IPS DF 6.9 (cell line): ENCODE measurements around the gene BOC.

Source experiments
- DNase-seq: peaks from one replicate; pipeline ENCODE4 v3.0.0-alpha.2; 2013; ENCODE audit warnings: low read depth, low spot score
- H3K27ac ChIP-seq: one replicate; pipeline ENCODE4 v1.5.1; 2013; ENCODE audit warnings: low read length, control low read depth
- H3K27me3 ChIP-seq: 2 replicates; pipeline ENCODE4 v1.6.1; 2013; ENCODE audit warnings: mild to moderate bottlenecking, low read length; ENCODE audit not compliant: control insufficient read depth, insufficient read depth
- H3K36me3 ChIP-seq: 2 replicates; pipeline ENCODE4 v1.6.1; 2013; ENCODE audit warnings: low read length; ENCODE audit not compliant: control insufficient read depth, insufficient read depth
- H3K4me1 ChIP-seq: 2 replicates; pipeline ENCODE4 v1.6.1; 2013; ENCODE audit warnings: low read length; ENCODE audit not compliant: control insufficient read depth, insufficient read depth
- H3K4me3 ChIP-seq: 2 replicates; pipeline ENCODE4 v1.5.1; 2013; ENCODE audit warnings: mild to moderate bottlenecking, low read length
- H3K9me3 ChIP-seq: 2 replicates; pipeline ENCODE4 v1.6.1; 2013; ENCODE audit warnings: low read length, inconsistent platforms; ENCODE audit not compliant: control insufficient read depth, insufficient read depth
- WGBS: extraction: QIAGEN DNeasy Blood & Tissue Kit; methylation state at CpG from one replicate; pipeline ENCODE4 v1.1.7; 2013; ENCODE audit warnings: mixed read lengths, missing lambda C conversion rate; ENCODE audit not compliant: insufficient read length, insufficient coverage; 5-methylcytosine and 5-hydroxymethylcytosine counted together

BOC gene

DNA sequence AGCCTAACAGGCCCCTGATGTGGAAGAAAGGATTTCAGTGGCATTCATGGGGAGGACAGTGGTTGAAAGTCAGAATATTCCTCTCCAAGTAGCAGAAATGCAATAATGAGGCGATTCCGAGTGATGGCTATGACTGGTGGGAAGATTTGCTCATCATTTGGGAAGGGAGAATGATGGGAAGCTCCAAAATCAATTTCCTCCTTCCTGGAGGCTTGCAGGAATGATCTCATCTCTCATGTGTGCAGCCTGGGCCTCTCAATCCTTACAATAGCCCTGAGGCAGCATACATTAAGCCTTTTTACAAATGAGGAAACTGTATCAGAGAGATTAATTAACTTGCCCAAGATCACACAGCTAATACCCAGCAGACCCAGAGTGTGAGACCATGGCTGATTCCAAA is 58.7 kb downstream of the BOC start:
- H3K4me3 ChIP-seq: no peak overlapping the region
- H3K9me3 ChIP-seq: no peaks in the 10 kb centered on the region
- H3K27ac ChIP-seq: no peak overlapping the region
- H3K4me1 ChIP-seq: peaks cover 4% of the 10 kb centered on the region; the same call in 1 of the 2 replicates
- H3K27me3 ChIP-seq: no peaks in the 10 kb centered on the region
- WGBS: no CpG with 5 or more reads among the region's 2 CpGs
- H3K36me3 ChIP-seq: no peaks in the 10 kb centered on the region
- DNase-seq: no peak

DNA sequence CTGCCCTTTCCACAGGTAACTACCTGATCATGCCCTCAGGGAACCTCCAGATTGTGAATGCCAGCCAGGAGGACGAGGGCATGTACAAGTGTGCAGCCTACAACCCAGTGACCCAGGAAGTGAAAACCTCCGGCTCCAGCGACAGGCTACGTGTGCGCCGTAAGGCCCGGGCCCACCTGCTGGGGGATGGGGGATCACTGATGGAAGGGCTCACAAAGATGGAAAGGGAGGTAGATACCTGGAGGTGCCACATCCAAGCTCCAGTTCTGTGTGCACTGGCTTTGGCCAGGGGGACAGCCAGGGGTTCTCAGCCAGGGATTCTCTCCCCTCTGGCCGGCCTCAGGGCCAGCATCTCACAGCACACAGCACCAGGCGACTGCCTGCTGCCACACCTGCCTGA is 59.4 kb downstream of the BOC start:
- H3K4me3 ChIP-seq: no peak overlapping the region

DNA sequence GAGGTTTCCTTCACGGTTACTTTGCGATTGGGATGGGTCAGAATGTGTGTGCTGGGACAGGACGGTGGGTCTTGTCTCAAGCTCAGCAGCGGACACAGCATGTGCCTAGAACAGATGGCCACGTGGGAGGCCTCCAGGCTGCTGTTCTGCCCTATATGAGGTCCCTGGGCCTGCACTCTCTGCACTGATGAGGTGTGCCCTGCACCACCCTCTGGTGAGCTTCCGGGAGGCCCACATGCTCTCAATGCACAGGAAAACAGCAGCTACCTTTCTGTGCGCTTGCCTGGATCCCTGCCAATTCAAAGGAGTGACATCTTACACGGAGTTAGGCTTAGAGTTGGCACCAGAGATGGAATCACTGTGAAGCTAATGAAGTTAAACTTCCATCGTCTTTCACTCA is 59.8 kb downstream of the BOC start:
- no peak for DNase-seq
- no peak overlapping the region for H3K4me3 ChIP-seq
- peaks cover 2% of the 10 kb centered on the region; the same call in 1 of the 2 replicates for H3K4me1 ChIP-seq
- WGBS: no CpG with 5 or more reads among the region's 9 CpGs
- H3K27ac ChIP-seq: no peak overlapping the region
- no peaks in the 10 kb centered on the region for H3K36me3 ChIP-seq
- no peaks in the 10 kb centered on the region for H3K27me3 ChIP-seq
- no peaks in the 10 kb centered on the region for H3K9me3 ChIP-seq

More for the DNA sequence above, 59.4 kb downstream of the BOC start:
- no peak overlapping the region for H3K27ac ChIP-seq
- H3K36me3 ChIP-seq: no peaks in the 10 kb centered on the region
- H3K9me3 ChIP-seq: no peaks in the 10 kb centered on the region
- no peak for DNase-seq
- WGBS: no CpG with 5 or more reads among the region's 9 CpGs
- peaks cover 2% of the 10 kb centered on the region; the same call in 1 of the 2 replicates for H3K4me1 ChIP-seq
- H3K27me3 ChIP-seq: no peaks in the 10 kb centered on the region

DNA sequence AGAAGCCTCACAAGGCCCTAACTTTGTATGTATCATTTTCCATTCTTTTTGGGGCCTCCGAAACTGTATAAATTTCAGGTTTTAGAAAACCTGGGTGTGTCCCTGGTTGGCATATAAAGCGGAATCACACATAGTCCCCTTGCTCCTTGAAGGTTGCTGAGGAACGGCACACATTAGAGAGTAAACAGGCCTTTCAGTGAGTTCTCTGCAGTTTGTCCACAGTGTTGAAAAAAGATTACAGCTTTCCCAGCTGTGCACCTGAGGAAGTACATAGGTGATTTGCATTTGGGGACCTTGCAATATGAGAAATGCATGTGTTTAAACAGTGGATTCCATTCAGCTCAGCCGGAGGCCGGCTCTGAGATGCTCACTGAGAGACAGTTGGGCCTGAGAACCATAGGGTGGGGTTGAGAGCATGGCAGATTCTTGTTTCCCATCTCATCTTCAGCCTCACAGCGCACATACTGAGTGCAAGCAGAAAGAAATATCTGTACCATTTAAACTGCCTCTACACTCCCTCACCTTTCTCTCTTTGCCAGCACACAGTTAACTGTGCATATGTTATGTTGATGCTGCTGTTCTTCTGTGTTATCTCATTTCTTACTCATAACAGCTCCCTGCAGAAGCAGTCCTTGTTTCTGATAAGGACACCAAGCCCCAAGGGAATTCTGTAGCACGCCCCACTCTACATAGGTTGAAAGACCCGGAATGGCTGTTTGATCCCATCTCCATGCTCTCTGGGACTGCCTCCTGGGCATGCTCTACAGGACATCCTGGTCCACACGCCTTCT is 60.4 kb downstream of the BOC start:
- H3K27me3 ChIP-seq: no peaks in the 10 kb centered on the region
- H3K4me1 ChIP-seq: peaks cover 2% of the 10 kb centered on the region; the same call in 1 of the 2 replicates
- no peaks in the 10 kb centered on the region for H3K9me3 ChIP-seq
- H3K27ac ChIP-seq: no peak overlapping the region
- H3K4me3 ChIP-seq: no peak overlapping the region
- no CpG with 5 or more reads among the region's 9 CpGs for WGBS
- no peak for DNase-seq
- H3K36me3 ChIP-seq: no peaks in the 10 kb centered on the region

DNA sequence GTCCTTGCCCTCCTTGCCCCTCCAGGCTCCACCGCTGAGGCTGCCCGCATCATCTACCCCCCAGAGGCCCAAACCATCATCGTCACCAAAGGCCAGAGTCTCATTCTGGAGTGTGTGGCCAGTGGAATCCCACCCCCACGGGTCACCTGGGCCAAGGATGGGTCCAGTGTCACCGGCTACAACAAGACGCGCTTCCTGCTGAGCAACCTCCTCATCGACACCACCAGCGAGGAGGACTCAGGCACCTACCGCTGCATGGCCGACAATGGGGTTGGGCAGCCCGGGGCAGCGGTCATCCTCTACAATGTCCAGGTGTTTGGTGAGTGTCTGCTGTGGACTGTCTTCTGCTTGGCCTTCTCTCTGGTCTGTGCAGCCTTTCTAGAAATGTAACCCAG is 61.0 kb downstream of the BOC start:
- no peaks in the 10 kb centered on the region for H3K27me3 ChIP-seq
- no peaks in the 10 kb centered on the region for H3K9me3 ChIP-seq
- no peak overlapping the region for H3K27ac ChIP-seq
- DNase-seq: no peak
- peaks cover 2% of the 10 kb centered on the region; the same call in 1 of the 2 replicates for H3K4me1 ChIP-seq
- no peaks in the 10 kb centered on the region for H3K36me3 ChIP-seq
- WGBS: no CpG with 5 or more reads among the region's 13 CpGs
- H3K4me3 ChIP-seq: no peak overlapping the region

DNA sequence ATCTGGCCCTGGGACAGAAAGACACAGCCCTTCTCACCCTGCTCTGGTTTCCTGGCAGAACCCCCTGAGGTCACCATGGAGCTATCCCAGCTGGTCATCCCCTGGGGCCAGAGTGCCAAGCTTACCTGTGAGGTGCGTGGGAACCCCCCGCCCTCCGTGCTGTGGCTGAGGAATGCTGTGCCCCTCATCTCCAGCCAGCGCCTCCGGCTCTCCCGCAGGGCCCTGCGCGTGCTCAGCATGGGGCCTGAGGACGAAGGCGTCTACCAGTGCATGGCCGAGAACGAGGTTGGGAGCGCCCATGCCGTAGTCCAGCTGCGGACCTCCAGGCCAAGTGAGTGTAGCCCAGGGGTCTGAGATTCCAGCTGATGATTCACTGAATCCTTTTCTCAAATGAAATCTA is 61.7 kb downstream of the BOC start:
- no peak overlapping the region for H3K4me3 ChIP-seq
- H3K27me3 ChIP-seq: no peaks in the 10 kb centered on the region
- H3K9me3 ChIP-seq: no peaks in the 10 kb centered on the region
- peaks cover 2% of the 10 kb centered on the region; the same call in 1 of the 2 replicates for H3K4me1 ChIP-seq
- no peaks in the 10 kb centered on the region for H3K36me3 ChIP-seq
- WGBS: no CpG with 5 or more reads among the region's 15 CpGs
- no peak for DNase-seq
- no peak overlapping the region for H3K27ac ChIP-seq

DNA sequence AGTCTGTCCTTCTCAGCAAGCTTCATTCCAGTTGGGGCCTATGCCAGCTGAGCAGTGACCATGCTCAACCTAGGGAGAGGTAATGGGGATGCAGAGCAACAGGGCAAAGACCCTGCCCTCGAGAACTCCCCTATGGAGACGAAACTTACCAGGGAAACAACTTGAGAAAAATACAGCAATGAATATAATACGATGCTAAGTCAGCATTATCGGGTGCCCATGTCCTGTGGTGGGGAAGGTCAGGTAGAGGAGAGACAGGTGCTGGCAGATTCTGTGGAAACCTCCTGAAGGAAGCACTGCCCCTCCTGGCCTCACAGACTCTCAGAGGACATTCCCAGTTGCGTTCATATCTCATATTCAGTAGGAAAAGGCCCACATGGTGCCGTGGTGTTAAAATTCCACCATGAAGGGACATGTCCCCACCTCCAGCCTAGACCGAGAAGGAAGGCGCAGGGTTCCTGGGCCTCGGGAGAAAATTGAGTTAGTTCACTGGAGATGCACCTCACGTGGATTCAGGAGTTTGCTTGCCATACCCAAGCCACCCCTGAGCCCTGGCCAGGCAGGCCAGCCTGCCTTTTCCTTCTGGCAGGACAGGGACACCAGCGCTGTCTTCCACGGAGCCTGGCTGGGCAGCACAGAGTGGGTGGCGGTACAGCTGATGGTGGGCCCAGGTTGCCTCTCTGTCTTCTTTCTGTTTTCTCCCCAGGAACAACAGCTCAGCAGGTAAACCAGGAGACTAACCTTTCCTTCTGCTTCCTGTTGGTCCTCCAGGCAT is 62.4 kb downstream of the BOC start:
- Histone ChIP-seq H3K4me3 (no peak overlapping the region), H3K27ac (no peak overlapping the region), H3K9me3 (no peaks in the 10 kb centered on the region), H3K4me1 (peaks cover 6% of the 10 kb centered on the region; the same call in 1 of the 2 replicates), H3K27me3 (no peaks in the 10 kb centered on the region), H3K36me3 (no peaks in the 10 kb centered on the region; the same call in 1 of the 2 replicates)
- no CpG with 5 or more reads among the region's 13 CpGs for WGBS
- no peak for DNase-seq

DNA sequence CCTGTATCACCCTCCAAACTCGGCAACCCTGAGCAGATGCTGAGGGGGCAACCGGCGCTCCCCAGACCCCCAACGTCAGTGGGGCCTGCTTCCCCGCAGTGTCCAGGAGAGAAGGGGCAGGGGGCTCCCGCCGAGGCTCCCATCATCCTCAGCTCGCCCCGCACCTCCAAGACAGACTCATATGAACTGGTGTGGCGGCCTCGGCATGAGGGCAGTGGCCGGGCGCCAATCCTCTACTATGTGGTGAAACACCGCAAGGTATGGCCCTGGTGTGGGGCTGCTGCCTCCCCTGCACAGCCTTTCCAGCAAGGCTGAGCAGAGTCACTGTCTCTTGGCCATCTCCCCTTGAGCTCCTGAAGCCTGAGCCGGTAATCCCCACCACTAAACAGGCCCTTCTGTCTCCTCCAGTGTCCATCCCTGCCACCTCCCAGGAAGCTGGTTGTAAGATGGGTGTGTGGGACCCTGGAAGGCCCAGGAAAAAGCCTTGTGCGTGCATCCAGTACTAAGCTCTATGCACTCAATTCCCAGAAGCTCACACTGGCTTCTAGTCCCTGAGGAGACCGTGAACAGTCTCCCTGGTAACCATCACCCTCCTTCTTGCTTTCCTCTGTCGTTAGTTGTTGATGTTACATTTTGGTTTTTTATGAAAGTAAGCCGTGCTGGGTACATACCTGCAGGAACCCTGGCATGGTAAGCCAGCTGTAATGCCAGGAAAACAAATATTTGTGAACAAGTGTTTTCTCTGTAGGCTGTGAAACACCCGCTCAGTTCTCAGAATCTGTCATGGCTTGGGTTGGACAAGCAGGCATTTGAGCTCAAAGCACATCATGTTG is 63.3 kb downstream of the BOC start:
- Histone ChIP-seq H3K27me3 (no peaks in the 10 kb centered on the region), H3K9me3 (no peaks in the 10 kb centered on the region), H3K4me3 (no peak overlapping the region), H3K36me3 (no peaks in the 10 kb centered on the region; the same call in 1 of the 2 replicates), H3K4me1 (peaks cover 4% of the 10 kb centered on the region; the same call in 1 of the 2 replicates), H3K27ac (no peak overlapping the region)
- whole genome bisulfite sequencing: no CpG with 5 or more reads among the region's 20 CpGs
- no peak for DNase-seq

DNA sequence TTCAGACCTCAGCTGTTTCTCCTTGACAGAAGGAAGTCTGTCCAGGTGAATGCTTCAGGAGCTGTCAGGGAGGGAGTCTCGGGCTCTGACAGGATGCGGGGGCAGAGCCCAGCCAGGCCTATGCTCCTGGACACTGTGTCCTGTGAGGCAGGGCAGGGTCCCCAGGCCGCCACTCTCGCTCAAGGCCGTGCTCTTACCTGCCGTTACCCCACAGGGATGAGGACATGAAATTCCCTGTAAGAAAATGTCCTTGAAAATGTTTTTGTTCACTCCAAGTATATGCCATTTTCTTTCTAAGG is 63.9 kb downstream of the BOC start:
- peaks cover 4% of the 10 kb centered on the region; the same call in 1 of the 2 replicates for H3K4me1 ChIP-seq
- no peak for DNase-seq
- WGBS: no CpG with 5 or more reads among the region's 6 CpGs
- no peaks in the 10 kb centered on the region; the same call in 1 of the 2 replicates for H3K36me3 ChIP-seq
- H3K9me3 ChIP-seq: no peaks in the 10 kb centered on the region
- H3K4me3 ChIP-seq: no peak overlapping the region
- H3K27ac ChIP-seq: no peak overlapping the region
- no peaks in the 10 kb centered on the region for H3K27me3 ChIP-seq

DNA sequence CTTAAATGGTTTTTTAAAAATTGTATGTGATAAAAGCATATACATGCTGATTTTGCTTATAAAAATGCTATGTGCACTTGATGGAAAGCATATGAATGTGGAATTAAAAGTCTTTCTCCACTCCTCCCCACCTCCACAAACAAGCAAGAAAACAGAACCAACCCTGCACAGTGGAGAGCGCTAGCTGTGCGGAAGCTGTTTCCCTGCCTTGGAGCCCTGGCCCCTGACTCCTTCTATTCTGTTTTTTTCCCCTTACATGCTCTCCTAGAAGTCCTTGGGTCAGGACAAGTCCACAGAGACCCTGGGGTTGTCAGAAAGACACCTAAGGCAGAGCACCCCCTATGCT is 64.2 kb downstream of the BOC start:
- no peak for DNase-seq
- Histone ChIP-seq H3K27ac (no peak overlapping the region), H3K4me1 (peaks cover 4% of the 10 kb centered on the region; the same call in 1 of the 2 replicates), H3K27me3 (no peaks in the 10 kb centered on the region), H3K9me3 (no peaks in the 10 kb centered on the region), H3K36me3 (no peaks in the 10 kb centered on the region; the same call in 1 of the 2 replicates), H3K4me3 (no peak overlapping the region)
- WGBS: no CpG with 5 or more reads among the region's 2 CpGs
